CD14-positive monocyte (primary cell): ENCODE data around the gene TRPM6. TPM values are rescaled to one million over a fixed set of nuclear protein-coding genes. Genes with fewer than 3 reads are reported as not detected.

ENCODE experiments used
- DNase-seq, 3 donors: peaks; one replicate each; pipeline ENCODE4 v3.0.0-alpha.2; 2011 to 2022
- H2AFZ ChIP-seq: 2 replicates; pipeline ENCODE4 v1.6.0; 2012; ENCODE audit warnings: mild to moderate bottlenecking, low read depth, low read length, inconsistent platforms; ENCODE audit not compliant: insufficient read depth, poor library complexity, severe bottlenecking
- H3K27ac ChIP-seq, 2 donors: 1 replicate in 1 of 2; 2 replicates in 1 of 2; pipeline ENCODE4 v1.5.1; 2012 to 2013; ENCODE audit warnings: low read length in 2 of 2, control low read depth in 1 of 2, inconsistent platforms in 1 of 2, low read depth in 1 of 2, mild to moderate bottlenecking in 1 of 2
- H3K27me3 ChIP-seq, 2 donors: one replicate each; pipeline versions ENCODE4 v1.6.0 to v1.6.1; 2011 to 2013; ENCODE audit warnings: low read length in 2 of 2; ENCODE audit not compliant: control insufficient read depth in 2 of 2, insufficient read depth in 2 of 2
- H3K36me3 ChIP-seq, 2 donors: replicated peaks in 1 of 2; 1 replicate in 1 of 2; 2 replicates in 1 of 2; pipeline versions ENCODE4 v1.5.1 to v1.6.1; 2012 to 2013; ENCODE audit warnings: low read length in 2 of 2, control low read depth in 1 of 2, inconsistent platforms in 1 of 2, mild to moderate bottlenecking in 1 of 2; ENCODE audit not compliant: insufficient read depth in 2 of 2, control insufficient read depth in 1 of 2
- H3K4me1 ChIP-seq, 2 donors: 1 replicate in 1 of 2; 2 replicates in 1 of 2; pipeline versions ENCODE4 v1.5.1 to v1.6.1; 2012 to 2013; ENCODE audit warnings: low read length in 2 of 2, control low read depth in 1 of 2, inconsistent platforms in 1 of 2, mild to moderate bottlenecking in 1 of 2, moderate library complexity in 1 of 2; ENCODE audit not compliant: insufficient read depth in 2 of 2, control insufficient read depth in 1 of 2
- H3K4me2 ChIP-seq: replicated peaks from 2 replicates; pipeline ENCODE3; 2012; ENCODE audit warnings: low read length, moderate library complexity, mild to moderate bottlenecking; ENCODE audit not compliant: poor library complexity, severe bottlenecking; ENCODE audit errors: extremely low read depth
- H3K4me3 ChIP-seq, 3 experiments: fragments of 200-600 bp in 1 of 3; sonication (generic) in 1 of 3; replicated peaks in 1 of 3; 1 replicate in 2 of 3; 2 replicates in 1 of 3; pipeline ENCODE4 v1.5.1; 2011 to 2013; ENCODE audit warnings: low read length in 3 of 3, mild to moderate bottlenecking in 3 of 3, control low read depth in 2 of 3, low read depth in 2 of 3, inconsistent platforms in 1 of 3, moderate library complexity in 1 of 3
- H3K79me2 ChIP-seq: 2 replicates; pipeline ENCODE4 v1.6.0; 2012; ENCODE audit warnings: mild to moderate bottlenecking, control low read depth, inconsistent platforms, low read length, moderate library complexity; ENCODE audit not compliant: insufficient read depth
- H3K9ac ChIP-seq: 2 replicates; pipeline ENCODE4 v1.6.0; 2017; ENCODE audit warnings: low read length, mild to moderate bottlenecking; ENCODE audit not compliant: insufficient read depth, poor library complexity, severe bottlenecking
- H3K9me3 ChIP-seq, 2 donors: replicated peaks in 1 of 2; 1 replicate in 1 of 2; 2 replicates in 1 of 2; pipeline versions ENCODE4 v1.5.1 to v1.6.1; 2012 to 2013; ENCODE audit warnings: low read length in 2 of 2, control low read depth in 1 of 2; ENCODE audit not compliant: control insufficient read depth in 1 of 2, insufficient read depth in 1 of 2
- H4K20me1 ChIP-seq: 2 replicates; pipeline ENCODE4 v1.6.0; 2012; ENCODE audit warnings: mild to moderate bottlenecking, low read length, control low read depth, moderate library complexity; ENCODE audit not compliant: insufficient read depth
- H3K27ac Mint-ChIP-seq, 7 donors: one replicate each; pipeline ENCODE4 v1.8.0; 2020; ENCODE audit warnings: mild to moderate bottlenecking in 7 of 7, mixed read lengths in 7 of 7, moderate library complexity in 6 of 7, inconsistent platforms in 2 of 7
- H3K27me3 Mint-ChIP-seq, 3 donors: one replicate each; pipeline ENCODE4 v1.8.0; 2021 to 2022; ENCODE audit warnings: low read depth in 3 of 3, mild to moderate bottlenecking in 3 of 3, mixed read lengths in 3 of 3, moderate library complexity in 3 of 3, inconsistent platforms in 1 of 3
- H3K36me3 Mint-ChIP-seq, 2 donors: one replicate each; pipeline ENCODE4 v1.8.0; 2020; ENCODE audit warnings: mixed read lengths in 2 of 2, inconsistent platforms in 1 of 2, mild to moderate bottlenecking in 1 of 2
- H3K4me1 Mint-ChIP-seq: one replicate; pipeline ENCODE4 v1.8.0; 2020; ENCODE audit warnings: mild to moderate bottlenecking, mixed read lengths
- H3K4me3 Mint-ChIP-seq, 2 donors: one replicate each; pipeline ENCODE4 v1.8.0; 2020; ENCODE audit warnings: mild to moderate bottlenecking in 2 of 2, mixed read lengths in 2 of 2, moderate library complexity in 1 of 2
- H3K9me3 Mint-ChIP-seq, 7 donors: one replicate each; pipeline ENCODE4 v1.8.0; 2020 to 2022; ENCODE audit warnings: mixed read lengths in 7 of 7, mild to moderate bottlenecking in 6 of 7, moderate library complexity in 6 of 7, inconsistent platforms in 2 of 7
- CTCF ChIP-seq: fragments of 200-600 bp; IDR thresholded peaks from one replicate; pipeline ENCODE4 v1.8.0; 2022; ENCODE audit warnings: antibody characterized with exemption, mild to moderate bottlenecking
- WGBS: methylation state at CpG from one replicate; pipeline ENCODE4 v1.1.5; 2013; ENCODE audit warnings: missing lambda C conversion rate; ENCODE audit not compliant: insufficient coverage; 5-methylcytosine and 5-hydroxymethylcytosine counted together
- intact Hi-C, 2 donors: fragments of 100-400 bp; cut with micrococcal nuclease; formaldehyde crosslinking; loops; one replicate each; pipeline versions ENCODE4 v1.15.0 to v1.15.1; 2023
- polyA plus RNA-seq, 3 donors: library from polyadenylated mRNA; depleted of rRNA in 1 of 3; unstranded in 2 of 3; stranded (reverse) in 1 of 3; fragments of 300-500 nt in 2 of 3; fragments of >200 nt in 1 of 3; fragmentation: Illumina TruSeq in 2 of 3; gene quantifications; 1 replicate in 2 of 3; 2 replicates in 1 of 3; pipeline ENCODE4 v1.2.3, GENCODE V29; 2012 to 2021

TRPM6 gene
- polyA plus RNA-seq, 3 donors: not detected

- Mint-ChIP-seq H3K27me3 (peaks cover 0 to 3% (median 0%) of the 10 kb centered on the region in 3 donors), H3K4me3 (no peak overlapping the region), H3K27ac (no peak overlapping the region), H3K9me3 (peaks cover 0 to 9% (median 3%) of the 10 kb centered on the region in 7 donors), H3K36me3 (no peaks in the 10 kb centered on the region), H3K4me1 (no peaks in the 10 kb centered on the region)
- H3K27ac ChIP-seq: no peak overlapping the region
- H3K4me1 ChIP-seq: no peaks in the 10 kb centered on the region
- no peak for TF ChIP-seq CTCF
- no peaks in the 10 kb centered on the region for H3K36me3 ChIP-seq
- DNase-seq: no peak
- no peak overlapping the region for H3K9ac ChIP-seq
- no peaks in the 10 kb centered on the region for H3K9me3 ChIP-seq
- no peaks in the 10 kb centered on the region for H4K20me1 ChIP-seq
- H3K4me3 ChIP-seq: no peak overlapping the region
- no peaks in the 10 kb centered on the region for H3K79me2 ChIP-seq
- no CpG with 5 or more reads among the region's 2 CpGs for WGBS
- intact Hi-C loops: no loop called here
- no peak overlapping the region for H3K4me2 ChIP-seq
- no peak overlapping the region for H2AFZ ChIP-seq
- no peaks in the 10 kb centered on the region for H3K27me3 ChIP-seq
These were observed 169.0 kb downstream of the TRPM6 start for GRCh38 chr9:74718709-74719108.

GRCh38 chr9:74711341-74711740, 176.4 kb downstream of the TRPM6 start:
- no peak overlapping the region for H2AFZ ChIP-seq
- Mint-ChIP-seq H3K4me3 (no peak overlapping the region), H3K27me3 (no peaks in the 10 kb centered on the region), H3K27ac (no peak overlapping the region), H3K36me3 (no peaks in the 10 kb centered on the region), H3K4me1 (no peaks in the 10 kb centered on the region), H3K9me3 (peaks cover 0 to 8% (median 2%) of the 10 kb centered on the region in 7 donors)
- TF ChIP-seq CTCF: no peak
- H3K4me3 ChIP-seq: no peak overlapping the region
- H4K20me1 ChIP-seq: no peaks in the 10 kb centered on the region
- H3K36me3 ChIP-seq: no peaks in the 10 kb centered on the region
- H3K9ac ChIP-seq: no peak overlapping the region
- intact Hi-C loops: no loop called here
- no peaks in the 10 kb centered on the region for H3K27me3 ChIP-seq
- H3K4me1 ChIP-seq: no peaks in the 10 kb centered on the region
- no peak for DNase-seq
- no peak overlapping the region for H3K4me2 ChIP-seq
- no peak overlapping the region for H3K27ac ChIP-seq
- no peaks in the 10 kb centered on the region for H3K79me2 ChIP-seq
- WGBS: 96% methylated on average over 2 of the region's 5 CpGs
- H3K9me3 ChIP-seq: no peaks in the 10 kb centered on the region
